Colonic mucosa (tissue), 4 donors: ENCODE results near the gene STXBP5L. TPM values are rescaled to one million over a fixed set of nuclear protein-coding genes. Genes with fewer than 3 reads are reported as not detected.
"Not testable (repeated sequence)": the region's sequence is repeated elsewhere in the genome, so short reads cannot be mapped to it uniquely, and the experiment has no call there.

ENCODE experiments used
- DNase-seq: peaks from one replicate; pipeline ENCODE4 v3.0.0-alpha.2; 2020
- H3K27ac ChIP-seq: fragments of 200-600 bp; one replicate; pipeline ENCODE4 v1.8.0; 2021
- H3K27me3 ChIP-seq: fragments of 200-600 bp; one replicate; pipeline ENCODE4 v1.8.0; 2021
- H3K36me3 ChIP-seq: fragments of 200-600 bp; one replicate; pipeline ENCODE4 v1.8.0; 2021
- H3K4me1 ChIP-seq: fragments of 200-600 bp; one replicate; pipeline ENCODE4 v1.8.0; 2021; ENCODE audit warnings: mild to moderate bottlenecking
- H3K4me3 ChIP-seq: fragments of 200-600 bp; one replicate; pipeline ENCODE4 v1.8.0; 2021
- H3K9ac ChIP-seq, 2 donors: one replicate each; pipeline ENCODE4 v1.7.0; 2013; ENCODE audit warnings: control low read depth in 2 of 2, low read depth in 2 of 2, low read length in 2 of 2
- H3K9me3 ChIP-seq: fragments of 200-600 bp; one replicate; pipeline ENCODE4 v1.8.0; 2021
- intact Hi-C: fragments of 100-400 bp; cut with DNase I; formaldehyde crosslinking; loops from one replicate; pipeline ENCODE4 v1.14.1; 2022
- total RNA-seq, 2 donors: library from RNA; stranded (reverse); fragmentation: NEBNext Ultra II Directional in 1 of 2; extraction: Animal tissue kit (Norgen Biotek cat#: 25700) in 1 of 2; gene quantifications; one replicate each; pipeline ENCODE4 v1.2.1, GENCODE V29; 2021
- TF ChIP-seq, protein P1 (sequence below): fragments of 200-600 bp; IDR thresholded peaks from one replicate; pipeline ENCODE4 v1.8.0; 2022; ENCODE audit warnings: antibody characterized with exemption, mild to moderate bottlenecking
- donor health status: healthy.
- donor health status: DM: no; HTN: no; CAD: no.
- donor health status: DM: no; HTN: no; CAD: no.

STXBP5L gene
- total RNA-seq, 2 donors from 2014 or later: 0.22 to 0.74 TPM

DNA sequence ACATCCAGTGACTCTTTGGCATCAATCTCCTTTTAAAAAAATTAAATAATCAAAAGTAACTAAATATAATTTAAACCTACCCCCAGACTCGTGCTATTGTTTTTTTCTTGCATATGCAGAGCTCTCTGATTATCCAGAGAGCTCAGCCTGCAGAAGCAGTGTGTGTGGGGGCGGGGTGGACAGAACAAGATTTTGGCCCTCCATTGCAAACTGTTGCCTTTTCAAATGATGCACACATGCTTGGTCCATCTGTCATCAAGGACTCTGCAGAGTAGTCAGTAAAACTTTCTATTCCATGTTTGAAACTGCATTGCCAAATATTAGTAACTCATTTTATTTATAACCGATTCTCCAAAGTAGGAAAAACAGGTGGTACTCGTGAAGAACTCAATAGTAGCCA is 28.6 kb upstream of the STXBP5L start:
- Histone ChIP-seq H3K27ac (no peak overlapping the region), H3K36me3 (no peaks in the 10 kb centered on the region), H3K4me1 (no peaks in the 10 kb centered on the region), H3K4me3 (no peak overlapping the region), H3K27me3 (no peaks in the 10 kb centered on the region), H3K9ac (no peak overlapping the region), H3K9me3 (no peaks in the 10 kb centered on the region)
- no peak for DNase-seq
- intact Hi-C loops: no loop called here
- TF ChIP-seq, protein P1, sequence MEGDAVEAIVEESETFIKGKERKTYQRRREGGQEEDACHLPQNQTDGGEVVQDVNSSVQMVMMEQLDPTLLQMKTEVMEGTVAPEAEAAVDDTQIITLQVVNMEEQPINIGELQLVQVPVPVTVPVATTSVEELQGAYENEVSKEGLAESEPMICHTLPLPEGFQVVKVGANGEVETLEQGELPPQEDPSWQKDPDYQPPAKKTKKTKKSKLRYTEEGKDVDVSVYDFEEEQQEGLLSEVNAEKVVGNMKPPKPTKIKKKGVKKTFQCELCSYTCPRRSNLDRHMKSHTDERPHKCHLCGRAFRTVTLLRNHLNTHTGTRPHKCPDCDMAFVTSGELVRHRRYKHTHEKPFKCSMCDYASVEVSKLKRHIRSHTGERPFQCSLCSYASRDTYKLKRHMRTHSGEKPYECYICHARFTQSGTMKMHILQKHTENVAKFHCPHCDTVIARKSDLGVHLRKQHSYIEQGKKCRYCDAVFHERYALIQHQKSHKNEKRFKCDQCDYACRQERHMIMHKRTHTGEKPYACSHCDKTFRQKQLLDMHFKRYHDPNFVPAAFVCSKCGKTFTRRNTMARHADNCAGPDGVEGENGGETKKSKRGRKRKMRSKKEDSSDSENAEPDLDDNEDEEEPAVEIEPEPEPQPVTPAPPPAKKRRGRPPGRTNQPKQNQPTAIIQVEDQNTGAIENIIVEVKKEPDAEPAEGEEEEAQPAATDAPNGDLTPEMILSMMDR: no peak

DNA sequence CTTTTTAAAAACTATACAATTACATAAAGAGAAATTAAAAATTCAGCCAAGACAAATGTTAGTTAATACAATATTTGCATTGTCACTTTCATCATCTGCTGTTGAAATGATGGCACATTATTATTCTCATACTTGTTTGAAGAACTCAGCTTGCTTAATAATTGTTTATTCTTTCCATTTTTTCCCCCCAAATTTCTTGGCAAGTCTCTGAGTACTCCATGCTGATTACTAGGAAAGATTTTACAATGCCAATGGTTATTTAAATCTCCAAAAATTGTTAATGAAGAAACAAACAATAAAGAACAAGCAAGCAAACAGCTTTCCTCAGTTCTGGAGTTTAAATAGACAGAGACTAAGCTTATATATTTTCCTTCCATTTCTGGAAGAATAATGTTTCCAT is 15.1 kb upstream of the STXBP5L start:
- DNase-seq: no peak
- no peak overlapping the region for H3K27ac ChIP-seq
- H3K9ac ChIP-seq: no peak overlapping the region
- no peaks in the 10 kb centered on the region for H3K9me3 ChIP-seq
- no peaks in the 10 kb centered on the region for H3K4me1 ChIP-seq
- TF ChIP-seq, protein P1: no peak
- no peaks in the 10 kb centered on the region for H3K27me3 ChIP-seq
- intact Hi-C loops: no loop called here
- no peak overlapping the region for H3K4me3 ChIP-seq
- no peaks in the 10 kb centered on the region for H3K36me3 ChIP-seq

GRCh38 chr3:120894316-120895057 is 13.5 kb upstream of the STXBP5L start:
- intact Hi-C loops: no loop called here
- Histone ChIP-seq H3K36me3 (no peaks in the 10 kb centered on the region), H3K9ac (no peak overlapping the region), H3K4me3 (no peak overlapping the region), H3K4me1 (no peaks in the 10 kb centered on the region), H3K27ac (no peak overlapping the region), H3K9me3 (no peaks in the 10 kb centered on the region), H3K27me3 (no peaks in the 10 kb centered on the region)
- TF ChIP-seq, protein P1: no peak
- peak; percentile 20 for DNase-seq

GRCh38 chr3:120901716-120902115 is 6.3 kb upstream of the STXBP5L start:
- intact Hi-C loops, DNase-seq, H3K36me3 ChIP-seq, H3K4me3 ChIP-seq, H3K9ac ChIP-seq, H3K4me1 ChIP-seq, H3K27ac ChIP-seq, H3K27me3 ChIP-seq, H3K9me3 ChIP-seq: not testable (repeated sequence)

- no peaks in the 10 kb centered on the region for H3K9me3 ChIP-seq
- H3K36me3 ChIP-seq: no peaks in the 10 kb centered on the region
- no peak overlapping the region for H3K9ac ChIP-seq
- H3K27me3 ChIP-seq: no peaks in the 10 kb centered on the region
- TF ChIP-seq, protein P1: no peak
- no peak overlapping the region for H3K27ac ChIP-seq
- intact Hi-C loops: no loop called here
- DNase-seq: no peak
- no peaks in the 10 kb centered on the region for H3K4me1 ChIP-seq
- no peak overlapping the region for H3K4me3 ChIP-seq
These were observed 4.8 kb upstream of the STXBP5L start for GRCh38 chr3:120903221-120903620.

GRCh38 chr3:120907659-120908029 is 361 bp upstream of the STXBP5L start:
- Histone ChIP-seq H3K9me3 (no peaks in the 10 kb centered on the region), H3K4me3 (peak overlapping the region; percentile 44), H3K9ac (no peak overlapping the region), H3K27ac (no peak overlapping the region), H3K36me3 (no peaks in the 10 kb centered on the region), H3K27me3 (peaks cover 13% of the 10 kb centered on the region), H3K4me1 (no peaks in the 10 kb centered on the region)
- TF ChIP-seq, protein P1: no peak
- no peak for DNase-seq
- intact Hi-C loops: no loop called here
